Left lung (tissue), 10 donors: ENCODE results near the gene CERKL. TPM values are rescaled to one million over a fixed set of nuclear protein-coding genes. Genes with fewer than 3 reads are reported as not detected.

Experiments used
- ATAC-seq: fragments of 200-7000 bp; cut with Tn5 transposase; one replicate; pipeline ENCODE4 v1.9.1; 2020; ENCODE audit warnings: moderate library complexity
- DNase-seq, 4 donors: peaks; one replicate each; pipeline ENCODE4 v3.0.0-alpha.2; 2013 to 2020
- H3K27ac ChIP-seq, 2 donors: fragments of 200-600 bp; sonication (generic) in 1 of 2; one replicate each; pipeline versions ENCODE4 v1.5.0 to v1.8.0; 2020 to 2021
- H3K27me3 ChIP-seq, 2 donors: fragments of 200-600 bp; sonication (generic) in 1 of 2; one replicate each; pipeline versions ENCODE4 v1.5.0 to v1.8.0; 2020 to 2021
- H3K36me3 ChIP-seq, 2 donors: fragments of 200-600 bp; sonication (generic) in 1 of 2; one replicate each; pipeline versions ENCODE4 v1.5.0 to v1.8.0; 2020 to 2021
- H3K4me1 ChIP-seq, 2 donors: fragments of 200-600 bp; one replicate each; pipeline ENCODE4 v1.8.0; 2021
- H3K4me3 ChIP-seq, 2 donors: fragments of 200-600 bp; sonication (generic) in 1 of 2; one replicate each; pipeline versions ENCODE4 v1.5.0 to v1.8.0; 2020 to 2021; ENCODE audit warnings: mild to moderate bottlenecking in 1 of 2
- H3K9me3 ChIP-seq, 2 donors: fragments of 200-600 bp; sonication (generic) in 1 of 2; one replicate each; pipeline versions ENCODE4 v1.5.0 to v1.8.0; 2020 to 2021
- CTCF ChIP-seq, 2 donors: fragments of 200-600 bp; sonication (generic) in 1 of 2; IDR thresholded peaks; one replicate each; pipeline versions ENCODE4 v1.5.0 to v1.8.0; 2021; ENCODE audit warnings: antibody characterized with exemption in 2 of 2
- intact Hi-C, 2 donors: fragments of 100-400 bp; cut with DNase I; formaldehyde crosslinking; loops; one replicate each; pipeline versions ENCODE4 v1.11.2 to v1.14.2; 2022
- polyA plus RNA-seq, 6 donors: library from polyadenylated mRNA; unstranded; fragments of 120-200 nt; gene quantifications; one replicate each; pipeline ENCODE4 v1.2.1, GENCODE V29; 2013; ENCODE audit not compliant: insufficient read length in 6 of 6
- total RNA-seq, 2 donors: library from RNA; stranded (reverse); fragmentation: NEBNext Ultra II Directional; extraction: Animal tissue kit (Norgen Biotek cat#: 25700); gene quantifications; one replicate each; pipeline ENCODE4 v1.2.1, GENCODE V29; 2021
- donor health status: DM: no; HTN: yes; CAD: no.
- donor health status: DM: no; HTN: no; CAD: no.

CERKL gene
- total and polyA plus RNA-seq, 8 donors: 0.41 to 10.1 (median 7.6) TPM

- Histone ChIP-seq H3K4me3 (no peak overlapping the region), H3K36me3 (no peaks in the 10 kb centered on the region), H3K27ac (no peak overlapping the region), H3K27me3 (no peaks in the 10 kb centered on the region), H3K4me1 (no peaks in the 10 kb centered on the region), H3K9me3 (no peaks in the 10 kb centered on the region)
- no peak for TF ChIP-seq CTCF (IDR thresholded peaks at IDR 0.05)
- intact Hi-C loops: no loop called here
- DNase-seq: no peak
- ATAC-seq: no peak
Observed at GRCh38 chr2:181642086-181642485, 14.8 kb downstream of the CERKL start.

GRCh38 chr2:181639686-181640085 lies 17.2 kb downstream of the CERKL start:
- no peaks in the 10 kb centered on the region for H3K4me1 ChIP-seq
- H3K27ac ChIP-seq: no peak overlapping the region
- no peaks in the 10 kb centered on the region for H3K36me3 ChIP-seq
- DNase-seq (no peak), ATAC-seq (peak; percentile 73)
- no peak for TF ChIP-seq CTCF (IDR thresholded peaks at IDR 0.05)
- no peaks in the 10 kb centered on the region for H3K9me3 ChIP-seq
- no peaks in the 10 kb centered on the region for H3K27me3 ChIP-seq
- no peak overlapping the region for H3K4me3 ChIP-seq
- intact Hi-C loops: no loop called here

- ATAC-seq (no peak), DNase-seq (no peak)
- H3K4me1 ChIP-seq: no peaks in the 10 kb centered on the region
- H3K4me3 ChIP-seq: no peak overlapping the region
- H3K9me3 ChIP-seq: no peaks in the 10 kb centered on the region
- H3K27ac ChIP-seq: no peak overlapping the region
- no peaks in the 10 kb centered on the region for H3K36me3 ChIP-seq
- TF ChIP-seq CTCF (IDR thresholded peaks at IDR 0.05): no peak
- no peaks in the 10 kb centered on the region for H3K27me3 ChIP-seq
- intact Hi-C loops: no loop called here
Observed at GRCh38 chr2:181632733-181633401, 24.0 kb downstream of the CERKL start.

DNA sequence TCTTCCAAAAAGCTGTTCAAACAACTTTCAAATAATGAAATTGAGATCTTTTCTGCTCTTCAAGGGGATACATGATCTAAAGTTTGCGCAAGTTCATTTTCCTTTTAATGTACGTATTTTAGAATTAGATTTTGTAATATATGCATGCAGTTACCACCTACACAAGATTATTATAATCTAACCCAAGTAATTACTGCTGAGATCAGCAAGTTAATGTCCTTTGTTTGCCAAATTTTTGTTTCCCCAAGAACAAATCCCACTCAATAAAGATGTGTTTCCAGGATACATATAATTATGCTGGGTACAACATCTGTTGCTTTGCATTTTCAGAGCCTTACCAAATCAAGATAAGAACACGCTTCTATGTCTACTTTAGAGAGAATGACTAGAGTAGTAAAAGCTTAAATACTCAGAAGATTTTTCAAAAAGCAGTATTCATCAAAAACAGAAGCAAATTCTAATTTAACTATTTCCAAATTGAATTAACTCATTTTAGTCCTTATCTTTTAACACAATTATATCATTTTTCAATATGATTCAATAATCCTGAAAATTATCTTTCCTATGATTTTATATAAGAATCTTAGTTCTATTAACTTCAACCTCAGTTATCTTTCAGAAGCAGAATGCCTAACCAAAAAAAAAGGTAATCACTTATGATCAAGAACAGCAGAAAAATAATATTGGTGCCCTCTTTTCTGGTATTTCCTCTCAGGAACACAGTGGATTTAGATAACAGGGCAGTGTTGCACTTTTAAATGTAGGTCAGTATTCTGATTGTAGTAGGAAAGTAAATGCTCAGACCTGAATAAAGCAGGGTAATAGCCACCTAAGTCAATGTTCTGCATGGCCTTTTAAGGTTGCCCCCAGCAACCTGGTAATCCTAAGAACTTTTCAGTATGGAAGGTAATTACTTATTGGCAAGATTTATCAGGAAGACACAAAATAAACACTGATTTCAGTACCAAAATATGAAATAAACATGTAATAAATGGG lies 28.0 kb downstream of the CERKL start:
- ATAC-seq (no peak), DNase-seq (no peak)
- intact Hi-C loops: no loop called here
- no peaks in the 10 kb centered on the region for H3K9me3 ChIP-seq
- H3K27me3 ChIP-seq: no peaks in the 10 kb centered on the region
- no peak for TF ChIP-seq CTCF (IDR thresholded peaks at IDR 0.05)
- H3K4me3 ChIP-seq: no peak overlapping the region
- H3K27ac ChIP-seq: no peak overlapping the region
- no peaks in the 10 kb centered on the region for H3K4me1 ChIP-seq
- H3K36me3 ChIP-seq: no peaks in the 10 kb centered on the region

GRCh38 chr2:181627545-181627944 lies 29.4 kb downstream of the CERKL start:
- intact Hi-C loops: no loop called here
- no peaks in the 10 kb centered on the region for H3K9me3 ChIP-seq
- no peak overlapping the region for H3K27ac ChIP-seq
- no peak for TF ChIP-seq CTCF (IDR thresholded peaks at IDR 0.05)
- ATAC-seq: no peak
- no peaks in the 10 kb centered on the region for H3K27me3 ChIP-seq
- no peaks in the 10 kb centered on the region for H3K4me1 ChIP-seq
- DNase-seq: no peak
- H3K4me3 ChIP-seq: no peak overlapping the region
- H3K36me3 ChIP-seq: no peaks in the 10 kb centered on the region
